Astrocyte (in vitro differentiated cells and primary cell): ENCODE measurements around the gene CRYGN. TPM values are rescaled to one million over a fixed set of nuclear protein-coding genes. Genes with fewer than 3 reads are reported as not detected.

Experiments used
- DNase-seq: peaks from one replicate; pipeline ENCODE4 v3.0.0-alpha.2; 2010; ENCODE audit warnings: low read depth
- FAIRE-seq: peaks from 2 replicates; lab custom pipeline; 2011; peaks lifted over from hg19 to GRCh38; lab: Jason Lieb, UNC
- H2AFZ ChIP-seq: 2 replicates; pipeline ENCODE4 v1.6.0; 2012; ENCODE audit warnings: low read depth, low read length, inconsistent platforms
- H3K27ac ChIP-seq: 2 replicates; pipeline ENCODE4 v1.5.1; 2011; ENCODE audit warnings: low read depth, low read length, inconsistent platforms
- H3K27me3 ChIP-seq: 2 replicates; pipeline ENCODE4 v1.6.0; 2011; ENCODE audit warnings: low read length, inconsistent platforms; ENCODE audit not compliant: insufficient read depth
- H3K36me3 ChIP-seq: 2 replicates; pipeline ENCODE4 v1.5.1; 2011; ENCODE audit warnings: low read length, inconsistent platforms; ENCODE audit not compliant: insufficient read depth
- H3K4me1 ChIP-seq: 2 replicates; pipeline ENCODE4 v1.5.1; 2011; ENCODE audit warnings: low read length, inconsistent platforms; ENCODE audit not compliant: insufficient read depth
- H3K4me2 ChIP-seq: 2 replicates; pipeline ENCODE4 v1.6.0; 2012; ENCODE audit warnings: low read length, inconsistent platforms
- H3K4me3 ChIP-seq: 2 replicates; pipeline ENCODE4 v1.5.1; 2011; ENCODE audit warnings: low read depth, mild to moderate bottlenecking, low read length, inconsistent platforms; ENCODE audit not compliant: insufficient read depth
- H3K79me2 ChIP-seq: 2 replicates; pipeline ENCODE4 v1.6.0; 2012; ENCODE audit warnings: mild to moderate bottlenecking, low read length, inconsistent platforms; ENCODE audit not compliant: insufficient read depth
- H3K9ac ChIP-seq: 2 replicates; pipeline ENCODE4 v1.6.0; 2012; ENCODE audit warnings: mild to moderate bottlenecking, low read length, inconsistent platforms
- H3K9me3 ChIP-seq: 2 replicates; pipeline ENCODE4 v1.5.1; 2012; ENCODE audit warnings: low read depth, mild to moderate bottlenecking, low read length, inconsistent platforms; ENCODE audit not compliant: insufficient read depth
- H4K20me1 ChIP-seq: 2 replicates; pipeline ENCODE4 v1.6.0; 2012; ENCODE audit warnings: low read length, inconsistent platforms; ENCODE audit not compliant: insufficient read depth
- H3K27ac Mint-ChIP-seq: one replicate; pipeline ENCODE4 v1.8.0; 2021; ENCODE audit warnings: mild to moderate bottlenecking, mixed read lengths; ENCODE audit not compliant: unreplicated experiment
- H3K27me3 Mint-ChIP-seq: one replicate; pipeline ENCODE4 v1.8.0; 2021; ENCODE audit warnings: low read depth, mixed read lengths; ENCODE audit not compliant: unreplicated experiment
- H3K36me3 Mint-ChIP-seq: one replicate; pipeline ENCODE4 v1.8.0; 2021; ENCODE audit warnings: low read depth, mixed read lengths; ENCODE audit not compliant: unreplicated experiment
- H3K4me1 Mint-ChIP-seq: one replicate; pipeline ENCODE4 v1.8.0; 2021; ENCODE audit warnings: low read depth, mixed read lengths; ENCODE audit not compliant: unreplicated experiment
- H3K4me3 Mint-ChIP-seq: one replicate; pipeline ENCODE4 v1.8.0; 2021; ENCODE audit warnings: mild to moderate bottlenecking, moderate library complexity, mixed read lengths; ENCODE audit not compliant: unreplicated experiment
- H3K9me3 Mint-ChIP-seq: one replicate; pipeline ENCODE4 v1.8.0; 2021; ENCODE audit warnings: mild to moderate bottlenecking, mixed read lengths; ENCODE audit not compliant: unreplicated experiment
- CTCF ChIP-seq: IDR thresholded peaks from 2 replicates; pipeline ENCODE4 v1.5.1; 2011; ENCODE audit warnings: low read depth, mild to moderate bottlenecking, inconsistent platforms, low read length, moderate library complexity; ENCODE audit not compliant: insufficient read depth
- EZH2 ChIP-seq: IDR thresholded peaks from 2 replicates; pipeline ENCODE4 v1.6.1; 2012; ENCODE audit warnings: mild to moderate bottlenecking, low read length, inconsistent platforms; ENCODE audit not compliant: insufficient read depth
- total RNA-seq: library from RNA; stranded (reverse); gene quantifications from 2 replicates; pipeline ENCODE4 v1.2.1, GENCODE V29; 2021

Gene CRYGN
- total RNA-seq, 1 donor from 2014 or later, result not detected

DNA sequence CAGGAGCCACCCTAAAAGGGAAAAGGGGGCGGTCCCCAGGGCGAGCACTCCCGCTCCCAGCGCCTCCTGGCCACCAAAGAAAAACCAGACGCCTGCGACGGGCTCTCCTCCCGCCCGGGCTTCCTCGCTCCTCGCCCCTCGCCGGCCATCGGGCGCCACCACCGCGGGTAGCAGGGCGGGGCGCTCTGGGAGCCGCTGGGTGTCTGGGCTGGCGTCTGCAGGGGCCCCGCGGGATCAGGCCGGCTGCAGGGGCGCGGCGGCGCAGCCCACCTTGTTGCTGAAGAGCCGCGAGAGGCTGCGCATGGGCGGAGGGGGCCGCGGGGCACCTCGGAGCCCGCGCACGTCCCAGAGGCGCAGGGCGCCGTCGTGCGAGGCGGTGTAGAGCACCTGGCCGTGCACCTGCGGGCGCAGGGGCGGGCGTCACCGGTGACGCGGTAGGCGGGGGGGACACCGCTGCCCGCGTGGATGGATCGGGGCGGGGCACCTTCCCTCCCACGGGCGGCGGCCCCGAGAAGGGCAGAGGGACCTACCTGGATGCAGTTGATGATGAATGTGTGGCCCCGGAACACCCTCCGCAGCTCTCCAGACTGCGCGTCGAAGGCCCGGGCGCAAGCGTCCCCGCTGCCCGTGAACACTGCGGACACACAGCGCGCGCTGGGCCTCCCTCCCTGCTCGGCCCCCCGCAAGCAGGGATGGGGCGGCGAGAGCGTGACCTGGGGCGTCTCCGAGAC, 58.4 kb downstream of the CRYGN start:
- H3K4me3 Mint-ChIP-seq, result no peak overlapping the region
- no peaks in the 10 kb centered on the region for H3K4me1 Mint-ChIP-seq
- no peaks in the 10 kb centered on the region for H3K36me3 ChIP-seq
- peaks cover 34% of the 10 kb centered on the region for H3K27me3 ChIP-seq
- no peak overlapping the region for H3K9ac ChIP-seq
- no peak overlapping the region for H3K27ac ChIP-seq
- peaks cover 56% of the 10 kb centered on the region for H3K27me3 Mint-ChIP-seq
- no peak for TF ChIP-seq CTCF
- TF ChIP-seq EZH2, result peak; percentile 86
- no peak for FAIRE-seq
- no peak overlapping the region for H3K4me3 ChIP-seq
- peak overlapping the region; percentile 44 for H3K4me2 ChIP-seq
- H3K4me1 ChIP-seq, result peaks cover 3% of the 10 kb centered on the region
- H2AFZ ChIP-seq, result no peak overlapping the region
- H3K9me3 ChIP-seq, result no peaks in the 10 kb centered on the region
- H3K79me2 ChIP-seq, result no peaks in the 10 kb centered on the region
- DNase-seq, result no peak
- no peak overlapping the region for H3K27ac Mint-ChIP-seq
- peaks cover 4% of the 10 kb centered on the region for H4K20me1 ChIP-seq
- peaks cover 3% of the 10 kb centered on the region for H3K9me3 Mint-ChIP-seq
- H3K36me3 Mint-ChIP-seq, result peaks cover 24% of the 10 kb centered on the region

DNA sequence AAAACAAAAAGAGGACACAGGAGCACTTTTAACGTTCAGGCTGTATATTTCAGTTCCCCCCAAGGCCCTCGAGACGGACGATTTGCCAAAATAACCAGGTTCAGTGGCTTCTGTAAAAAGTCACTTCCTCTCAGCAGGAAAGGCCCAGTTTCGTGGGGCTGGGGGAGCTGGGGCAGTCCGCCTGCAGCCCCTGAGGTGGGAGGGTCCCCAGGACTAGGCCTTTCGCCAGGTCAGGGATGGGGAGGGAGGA, 58.9 kb downstream of the CRYGN start:
- TF ChIP-seq CTCF (no peak), EZH2 (no peak)
- no peak overlapping the region for H3K4me3 ChIP-seq
- H3K27ac ChIP-seq, result no peak overlapping the region
- no peaks in the 10 kb centered on the region for H3K9me3 ChIP-seq
- peaks cover 3% of the 10 kb centered on the region for H3K4me1 ChIP-seq
- no peak overlapping the region for H3K4me3 Mint-ChIP-seq
- peaks cover 24% of the 10 kb centered on the region for H3K36me3 Mint-ChIP-seq
- H2AFZ ChIP-seq, result no peak overlapping the region
- no peaks in the 10 kb centered on the region for H3K79me2 ChIP-seq
- no peak overlapping the region for H3K4me2 ChIP-seq
- H3K4me1 Mint-ChIP-seq, result no peaks in the 10 kb centered on the region
- no peak overlapping the region for H3K27ac Mint-ChIP-seq
- DNase-seq, result no peak
- no peaks in the 10 kb centered on the region for H3K36me3 ChIP-seq
- no peak overlapping the region for H3K9ac ChIP-seq
- peaks cover 3% of the 10 kb centered on the region for H3K9me3 Mint-ChIP-seq
- H3K27me3 Mint-ChIP-seq, result peaks cover 52% of the 10 kb centered on the region
- H3K27me3 ChIP-seq, result peaks cover 34% of the 10 kb centered on the region
- FAIRE-seq, result no peak
- H4K20me1 ChIP-seq, result peaks cover 4% of the 10 kb centered on the region
